Measurements from ENCODE around the gene CREB5. TPM values are rescaled to one million over a fixed set of nuclear protein-coding genes. Genes with fewer than 3 reads are reported as not detected.

The CREB5 gene
- total RNA-seq, 1 experiment from 2014 or later = 0.49 TPM

DNA sequence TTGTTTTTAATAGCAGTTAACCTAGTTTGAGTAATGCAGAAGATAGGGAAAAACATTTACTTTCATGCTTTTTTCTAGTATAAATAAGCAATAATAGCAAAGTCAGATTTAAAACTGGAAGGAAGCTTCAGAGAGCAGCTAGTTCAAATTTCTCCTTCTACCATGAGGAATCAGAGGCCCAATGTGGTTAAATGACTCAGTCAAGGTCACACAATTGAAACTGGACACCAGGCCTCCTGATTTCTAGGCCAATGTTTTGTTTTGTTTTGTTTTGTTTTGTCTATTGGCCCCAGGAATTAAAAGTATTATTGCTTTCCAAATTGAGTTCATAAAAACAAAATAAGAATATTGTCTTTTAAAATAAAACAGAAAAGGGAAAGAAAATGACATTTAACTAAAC is 423.5 kb downstream of the CREB5 start:
- CTCF ChIA-PET = no interaction called here

More for the DNA sequence above, 423.5 kb downstream of the CREB5 start:
- Histone ChIP-seq H3K27me3 (ENCODE audit: insufficient read depth, low read length) (no peaks in the 10 kb centered on the region), H3K4me3 (replicated peaks in 1 of 2; ENCODE audit: low read depth in 1 of 2, low read length in 2 of 2) (no peak overlapping the region), H3K9me2 (ENCODE audit: insufficient read depth) (no peaks in the 10 kb centered on the region), H3K27ac (ENCODE audit: low read depth, low read length) (no peak overlapping the region), H3K9me3 (ENCODE audit: control insufficient read depth in 1 of 2, insufficient read depth in 1 of 2, low read depth in 1 of 2, low read length in 2 of 2) (no peaks in the 10 kb centered on the region), H3K9ac (ENCODE audit: low read length) (no peak overlapping the region), H3K79me2 (ENCODE audit: insufficient read depth, low read length) (no peaks in the 10 kb centered on the region), H4K20me1 (ENCODE audit: insufficient read depth) (no peaks in the 10 kb centered on the region), H3K4me2 (ENCODE audit: low read length) (no peak overlapping the region; the same call in 1 of the 2 replicates), H3K36me3 (ENCODE audit: control insufficient read depth in 1 of 2, insufficient read depth in 2 of 2, low read length in 2 of 2) (no peaks in the 10 kb centered on the region), H3K4me1 (ENCODE audit: control insufficient read depth in 1 of 2, insufficient read depth in 2 of 2, low read length in 2 of 2) (peaks cover 0 to 4% of the 10 kb centered on the region in 2 experiments; a peak in 1 of 4 replicates), H2AFZ (ENCODE audit: low read depth, low read length, poor library complexity, severe bottlenecking) (no peak overlapping the region)
- POLR2A ChIA-PET = no interaction called here
- TF ChIP-seq POLR2A (IDR thresholded peaks at IDR 0.05; ENCODE audit: borderline replicate concordance, extremely low read depth, insufficient read depth, insufficient read length) = no peak
- TF ChIP-seq, protein P1, sequence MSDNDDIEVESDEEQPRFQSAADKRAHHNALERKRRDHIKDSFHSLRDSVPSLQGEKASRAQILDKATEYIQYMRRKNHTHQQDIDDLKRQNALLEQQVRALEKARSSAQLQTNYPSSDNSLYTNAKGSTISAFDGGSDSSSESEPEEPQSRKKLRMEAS (IDR thresholded peaks at IDR 0.05) = no peak
- TF ChIP-seq, protein P2, sequence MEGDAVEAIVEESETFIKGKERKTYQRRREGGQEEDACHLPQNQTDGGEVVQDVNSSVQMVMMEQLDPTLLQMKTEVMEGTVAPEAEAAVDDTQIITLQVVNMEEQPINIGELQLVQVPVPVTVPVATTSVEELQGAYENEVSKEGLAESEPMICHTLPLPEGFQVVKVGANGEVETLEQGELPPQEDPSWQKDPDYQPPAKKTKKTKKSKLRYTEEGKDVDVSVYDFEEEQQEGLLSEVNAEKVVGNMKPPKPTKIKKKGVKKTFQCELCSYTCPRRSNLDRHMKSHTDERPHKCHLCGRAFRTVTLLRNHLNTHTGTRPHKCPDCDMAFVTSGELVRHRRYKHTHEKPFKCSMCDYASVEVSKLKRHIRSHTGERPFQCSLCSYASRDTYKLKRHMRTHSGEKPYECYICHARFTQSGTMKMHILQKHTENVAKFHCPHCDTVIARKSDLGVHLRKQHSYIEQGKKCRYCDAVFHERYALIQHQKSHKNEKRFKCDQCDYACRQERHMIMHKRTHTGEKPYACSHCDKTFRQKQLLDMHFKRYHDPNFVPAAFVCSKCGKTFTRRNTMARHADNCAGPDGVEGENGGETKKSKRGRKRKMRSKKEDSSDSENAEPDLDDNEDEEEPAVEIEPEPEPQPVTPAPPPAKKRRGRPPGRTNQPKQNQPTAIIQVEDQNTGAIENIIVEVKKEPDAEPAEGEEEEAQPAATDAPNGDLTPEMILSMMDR (IDR thresholded peaks at IDR 0.05 in 2 of 3, conservative IDR thresholded peaks at IDR 0.05 in 1 of 3; ENCODE audit: borderline replicate concordance in 1 of 3, insufficient read depth in 1 of 3, low read depth in 2 of 3, low read length in 2 of 3) = no peak
- TF ChIP-seq ZFX (IDR thresholded peaks at IDR 0.05) = no peak
- TF ChIP-seq EGR1 (IDR thresholded peaks at IDR 0.05; ENCODE audit: low read depth) = no peak
- no peak for TF ChIP-seq ELF1 (IDR thresholded peaks at IDR 0.05; ENCODE audit: borderline replicate concordance, low read depth)
- TF ChIP-seq ZNF274 (IDR thresholded peaks at IDR 0.05; ENCODE audit: low read depth, low read length) = no peak
- TF ChIP-seq SIN3A (IDR thresholded peaks at IDR 0.05; ENCODE audit: low read depth) = no peak
- TF ChIP-seq CBX3 (IDR thresholded peaks at IDR 0.05; ENCODE audit: low read depth) = no peak
- TF ChIP-seq SP1 (IDR thresholded peaks at IDR 0.05; ENCODE audit: low read depth) = no peak
- TF ChIP-seq POLR2AphosphoS5 (IDR thresholded peaks at IDR 0.05; ENCODE audit: low read depth, low read length) = no peak
- TF ChIP-seq, protein P3, sequence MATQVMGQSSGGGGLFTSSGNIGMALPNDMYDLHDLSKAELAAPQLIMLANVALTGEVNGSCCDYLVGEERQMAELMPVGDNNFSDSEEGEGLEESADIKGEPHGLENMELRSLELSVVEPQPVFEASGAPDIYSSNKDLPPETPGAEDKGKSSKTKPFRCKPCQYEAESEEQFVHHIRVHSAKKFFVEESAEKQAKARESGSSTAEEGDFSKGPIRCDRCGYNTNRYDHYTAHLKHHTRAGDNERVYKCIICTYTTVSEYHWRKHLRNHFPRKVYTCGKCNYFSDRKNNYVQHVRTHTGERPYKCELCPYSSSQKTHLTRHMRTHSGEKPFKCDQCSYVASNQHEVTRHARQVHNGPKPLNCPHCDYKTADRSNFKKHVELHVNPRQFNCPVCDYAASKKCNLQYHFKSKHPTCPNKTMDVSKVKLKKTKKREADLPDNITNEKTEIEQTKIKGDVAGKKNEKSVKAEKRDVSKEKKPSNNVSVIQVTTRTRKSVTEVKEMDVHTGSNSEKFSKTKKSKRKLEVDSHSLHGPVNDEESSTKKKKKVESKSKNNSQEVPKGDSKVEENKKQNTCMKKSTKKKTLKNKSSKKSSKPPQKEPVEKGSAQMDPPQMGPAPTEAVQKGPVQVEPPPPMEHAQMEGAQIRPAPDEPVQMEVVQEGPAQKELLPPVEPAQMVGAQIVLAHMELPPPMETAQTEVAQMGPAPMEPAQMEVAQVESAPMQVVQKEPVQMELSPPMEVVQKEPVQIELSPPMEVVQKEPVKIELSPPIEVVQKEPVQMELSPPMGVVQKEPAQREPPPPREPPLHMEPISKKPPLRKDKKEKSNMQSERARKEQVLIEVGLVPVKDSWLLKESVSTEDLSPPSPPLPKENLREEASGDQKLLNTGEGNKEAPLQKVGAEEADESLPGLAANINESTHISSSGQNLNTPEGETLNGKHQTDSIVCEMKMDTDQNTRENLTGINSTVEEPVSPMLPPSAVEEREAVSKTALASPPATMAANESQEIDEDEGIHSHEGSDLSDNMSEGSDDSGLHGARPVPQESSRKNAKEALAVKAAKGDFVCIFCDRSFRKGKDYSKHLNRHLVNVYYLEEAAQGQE (IDR thresholded peaks at IDR 0.05; ENCODE audit: low read depth) = no peak
- no peak for TF ChIP-seq FOSL1 (IDR thresholded peaks at IDR 0.05; ENCODE audit: low read depth)
- no peak for TF ChIP-seq JUND (IDR thresholded peaks at IDR 0.05)
- TF ChIP-seq RAD21 (IDR thresholded peaks at IDR 0.05; ENCODE audit: low read depth) = no peak
- TF ChIP-seq, protein P4, sequence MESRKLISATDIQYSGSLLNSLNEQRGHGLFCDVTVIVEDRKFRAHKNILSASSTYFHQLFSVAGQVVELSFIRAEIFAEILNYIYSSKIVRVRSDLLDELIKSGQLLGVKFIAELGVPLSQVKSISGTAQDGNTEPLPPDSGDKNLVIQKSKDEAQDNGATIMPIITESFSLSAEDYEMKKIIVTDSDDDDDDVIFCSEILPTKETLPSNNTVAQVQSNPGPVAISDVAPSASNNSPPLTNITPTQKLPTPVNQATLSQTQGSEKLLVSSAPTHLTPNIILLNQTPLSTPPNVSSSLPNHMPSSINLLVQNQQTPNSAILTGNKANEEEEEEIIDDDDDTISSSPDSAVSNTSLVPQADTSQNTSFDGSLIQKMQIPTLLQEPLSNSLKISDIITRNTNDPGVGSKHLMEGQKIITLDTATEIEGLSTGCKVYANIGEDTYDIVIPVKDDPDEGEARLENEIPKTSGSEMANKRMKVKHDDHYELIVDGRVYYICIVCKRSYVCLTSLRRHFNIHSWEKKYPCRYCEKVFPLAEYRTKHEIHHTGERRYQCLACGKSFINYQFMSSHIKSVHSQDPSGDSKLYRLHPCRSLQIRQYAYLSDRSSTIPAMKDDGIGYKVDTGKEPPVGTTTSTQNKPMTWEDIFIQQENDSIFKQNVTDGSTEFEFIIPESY (IDR thresholded peaks at IDR 0.05; ENCODE audit: extremely low read depth, insufficient replicate concordance, low read length) = no peak
- TF ChIP-seq EZH2 (IDR thresholded peaks at IDR 0.05) = no peak
- no peak for TF ChIP-seq CEBPB (IDR thresholded peaks at IDR 0.05; ENCODE audit: low read depth)
- no peak for TF ChIP-seq SRF (IDR thresholded peaks at IDR 0.05; ENCODE audit: low read depth)
- RAD21 ChIA-PET (ENCODE audit: low non-redundant PET in 1 of 2, low total read pairs in 2 of 2, uncharacterized antibody in 2 of 2, unreplicated experiment in 2 of 2) = no interaction called here
- intact Hi-C loops (cut with micrococcal nuclease) = no loop called here
- DNase-seq (ENCODE audit: low read depth, low spot score) = no peak
- ATAC-seq = no peak
- no TSS peak for BruUV-seq (replicated peaks)
